Measurements from ENCODE around the gene IPO4. TPM values are rescaled to one million over a fixed set of nuclear protein-coding genes. Genes with fewer than 3 reads are reported as not detected.

Gene IPO4
- total and polyA plus RNA-seq, 9 of the 15 experiments (the other 6 are each of a cell fraction or from before 2014, with no cell fraction given) = 7.3 to 122 (median 31.8) TPM

DNA sequence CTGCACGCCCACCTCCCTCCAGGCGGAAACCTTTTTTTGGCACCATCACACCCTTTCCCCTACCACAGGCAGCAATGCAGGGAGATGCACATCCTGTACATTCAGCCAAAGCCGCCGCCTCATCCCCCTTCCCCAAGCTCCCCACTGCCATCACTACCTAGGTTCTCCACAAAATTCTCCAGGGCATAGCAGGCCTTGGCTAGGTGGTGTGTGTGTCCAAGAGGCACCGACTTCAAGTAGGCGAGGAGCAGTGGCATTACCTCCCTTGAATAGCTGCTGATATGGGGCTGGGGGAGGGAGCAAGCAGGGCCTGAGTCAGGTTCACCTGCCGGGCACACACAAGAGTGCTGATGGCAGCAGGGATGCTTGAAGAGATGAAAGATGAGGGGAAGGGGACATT lies 3.6 kb downstream of the IPO4 start:
- FAIRE-seq = no peak
- H3K27ac ChIP-seq (ENCODE audit: extremely low read depth, low read depth, low read length) = no peak overlapping the region
- H3K9me3 ChIP-seq (replicated peaks; ENCODE audit: control insufficient read depth, insufficient read depth, low read depth, low read length) = no peaks in the 10 kb centered on the region
- peak overlapping the region in 1 of 2 experiments; percentile 52; a peak in 2 of 4 replicates for H3K9ac ChIP-seq (ENCODE audit: insufficient read depth in 1 of 2, low read depth in 2 of 2, low read length in 2 of 2)
- no peaks in the 10 kb centered on the region for H3K27me3 ChIP-seq (ENCODE audit: control insufficient read depth in 2 of 2, insufficient read depth in 2 of 2, low read length in 2 of 2)
- peaks cover 9% of the 10 kb centered on the region; the same call in 1 of the 2 replicates for H4K20me1 ChIP-seq (replicated peaks; ENCODE audit: control insufficient read depth, insufficient read depth, low read length)
- peaks cover 3% of the 10 kb centered on the region for H3K9me1 ChIP-seq (ENCODE audit: control insufficient read depth, insufficient read depth, low read length)
- intact Hi-C loops (cut with micrococcal nuclease) (no loop called here), in situ Hi-C loops (cut with MboI) (no loop called here)
- H3K4me1 ChIP-seq (replicated peaks in 1 of 2; ENCODE audit: control insufficient read depth in 2 of 2, insufficient read depth in 2 of 2, low read length in 2 of 2) = peaks cover 0 to 21% of the 10 kb centered on the region in 2 experiments; a peak in 3 of 5 replicates
- peaks cover 78% of the 10 kb centered on the region; the same call in 2 of the 3 replicates for H3K36me3 ChIP-seq (ENCODE audit: control insufficient read depth, insufficient read depth, low read length)
- ATAC-seq = no peak
- BruUV-seq (replicated peaks) = no TSS peak
- H2AFZ ChIP-seq (ENCODE audit: low read depth, low read length) = no peak overlapping the region
- H3K79me2 ChIP-seq (ENCODE audit: control insufficient read depth, insufficient read depth, low read length) = peaks cover 18% of the 10 kb centered on the region
- 100% methylated on average over 5 of the region's 7 CpGs for WGBS (ENCODE audit: insufficient coverage, low coverage, missing lambda C conversion rate)
- no peak overlapping the region for H3K4me2 ChIP-seq (ENCODE audit: insufficient read depth, low read length)
- H3K4me3 ChIP-seq = no peak overlapping the region
- ChIA-PET POLR2A (interaction anchor here (0.9 to 1.5 kb wide), 2 partner anchors 10 to 11 kb away, joined by 3 to 5 read pairs; partner anchors contain the start of gene TM9SF1), CTCF (ENCODE audit: low intra/inter-chr PET ratio) (no interaction called here)
- no peak for DNase-seq (ENCODE audit: extremely low read depth in 1 of 4, low spot score in 3 of 4)
- TF ChIP-seq MYBL2 (IDR thresholded peaks at IDR 0.05; ENCODE audit: low read depth) = no peak
- TF ChIP-seq MYBL2 (CRISPR knock-in tag; IDR thresholded peaks at IDR 0.05; ENCODE audit: borderline replicate concordance) = no peak
- TF ChIP-seq, protein P1, sequence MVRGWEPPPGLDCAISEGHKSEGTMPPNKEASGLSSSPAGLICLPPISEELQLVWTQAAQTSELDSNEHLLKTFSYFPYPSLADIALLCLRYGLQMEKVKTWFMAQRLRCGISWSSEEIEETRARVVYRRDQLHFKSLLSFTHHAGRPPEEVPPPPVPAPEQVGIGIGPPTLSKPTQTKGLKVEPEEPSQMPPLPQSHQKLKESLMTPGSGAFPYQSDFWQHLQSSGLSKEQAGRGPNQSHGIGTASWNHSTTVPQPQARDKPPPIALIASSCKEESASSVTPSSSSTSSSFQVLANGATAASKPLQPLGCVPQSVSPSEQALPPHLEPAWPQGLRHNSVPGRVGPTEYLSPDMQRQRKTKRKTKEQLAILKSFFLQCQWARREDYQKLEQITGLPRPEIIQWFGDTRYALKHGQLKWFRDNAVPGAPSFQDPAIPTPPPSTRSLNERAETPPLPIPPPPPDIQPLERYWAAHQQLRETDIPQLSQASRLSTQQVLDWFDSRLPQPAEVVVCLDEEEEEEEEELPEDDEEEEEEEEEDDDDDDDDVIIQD (CRISPR knock-in tag; IDR thresholded peaks at IDR 0.05) = no peak
- TF ChIP-seq TAL1 (IDR thresholded peaks at IDR 0.05) = no peak
- no peak for TF ChIP-seq RBFOX2 (IDR thresholded peaks at IDR 0.05; ENCODE audit: low read depth, low read length)
- TF ChIP-seq POLR2AphosphoS5 (IDR thresholded peaks at IDR 0.05; ENCODE audit: control insufficient read depth, insufficient read depth, low read depth, low read length) = no peak
- no peak for TF ChIP-seq NR1H2 (CRISPR knock-in tag; IDR thresholded peaks at IDR 0.05)
- TF ChIP-seq, protein P2, sequence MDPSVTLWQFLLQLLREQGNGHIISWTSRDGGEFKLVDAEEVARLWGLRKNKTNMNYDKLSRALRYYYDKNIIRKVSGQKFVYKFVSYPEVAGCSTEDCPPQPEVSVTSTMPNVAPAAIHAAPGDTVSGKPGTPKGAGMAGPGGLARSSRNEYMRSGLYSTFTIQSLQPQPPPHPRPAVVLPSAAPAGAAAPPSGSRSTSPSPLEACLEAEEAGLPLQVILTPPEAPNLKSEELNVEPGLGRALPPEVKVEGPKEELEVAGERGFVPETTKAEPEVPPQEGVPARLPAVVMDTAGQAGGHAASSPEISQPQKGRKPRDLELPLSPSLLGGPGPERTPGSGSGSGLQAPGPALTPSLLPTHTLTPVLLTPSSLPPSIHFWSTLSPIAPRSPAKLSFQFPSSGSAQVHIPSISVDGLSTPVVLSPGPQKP (CRISPR knock-in tag; IDR thresholded peaks at IDR 0.05) = no peak
- TF ChIP-seq, protein P3, sequence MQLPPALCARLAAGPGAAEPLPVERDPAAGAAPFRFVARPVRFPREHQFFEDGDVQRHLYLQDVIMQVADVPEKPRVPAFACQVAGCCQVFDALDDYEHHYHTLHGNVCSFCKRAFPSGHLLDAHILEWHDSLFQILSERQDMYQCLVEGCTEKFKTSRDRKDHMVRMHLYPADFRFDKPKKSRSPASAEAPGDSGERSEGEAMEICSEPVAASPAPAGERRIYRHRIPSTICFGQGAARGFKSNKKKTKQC (CRISPR knock-in tag; IDR thresholded peaks at IDR 0.05) = no peak
- TF ChIP-seq PTTG1 (tag; IDR thresholded peaks at IDR 0.05; ENCODE audit: low read depth) = no peak
- TF ChIP-seq, protein P4, sequence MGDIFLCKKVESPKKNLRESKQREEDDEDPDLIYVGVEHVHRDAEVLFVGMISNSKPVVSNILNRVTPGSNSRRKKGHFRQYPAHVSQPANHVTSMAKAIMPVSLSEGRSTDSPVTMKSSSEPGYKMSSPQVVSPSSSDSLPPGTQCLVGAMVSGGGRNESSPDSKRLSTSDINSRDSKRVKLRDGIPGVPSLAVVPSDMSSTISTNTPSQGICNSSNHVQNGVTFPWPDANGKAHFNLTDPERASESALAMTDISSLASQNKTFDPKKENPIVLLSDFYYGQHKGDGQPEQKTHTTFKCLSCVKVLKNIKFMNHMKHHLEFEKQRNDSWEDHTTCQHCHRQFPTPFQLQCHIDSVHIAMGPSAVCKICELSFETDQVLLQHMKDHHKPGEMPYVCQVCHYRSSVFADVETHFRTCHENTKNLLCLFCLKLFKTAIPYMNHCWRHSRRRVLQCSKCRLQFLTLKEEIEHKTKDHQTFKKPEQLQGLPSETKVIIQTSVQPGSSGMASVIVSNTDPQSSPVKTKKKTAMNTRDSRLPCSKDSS (IDR thresholded peaks at IDR 0.05; ENCODE audit: low read depth, partially characterized antibody) = no peak
- no peak for TF ChIP-seq CHD1 (IDR thresholded peaks at IDR 0.05; ENCODE audit: low read length)
- TF ChIP-seq SMARCC2 (IDR thresholded peaks at IDR 0.05; ENCODE audit: low read depth) = no peak
- TF ChIP-seq NFIX (CRISPR knock-in tag; IDR thresholded peaks at IDR 0.05; ENCODE audit: low read depth) = no peak
- no peak for TF ChIP-seq CREBBP (IDR thresholded peaks at IDR 0.05; ENCODE audit: low read depth, low read length)
- TF ChIP-seq SIRT6 (IDR thresholded peaks at IDR 0.05; ENCODE audit: low read depth, low read length) = no peak
- TF ChIP-seq ZNF347 (CRISPR knock-in tag; IDR thresholded peaks at IDR 0.05; ENCODE audit: low read depth) = no peak
- TF ChIP-seq PCBP2 (IDR thresholded peaks at IDR 0.05; ENCODE audit: low read depth, low read length, poor library complexity, severe bottlenecking) = no peak
